Measurements from ENCODE around the gene POC1B. TPM values are rescaled to one million over a fixed set of nuclear protein-coding genes. Genes with fewer than 3 reads are reported as not detected.

The POC1B gene
- total and polyA plus RNA-seq, 2 donors (not counting 3 experiments of a cell fraction or from before 2014, with no cell fraction given), result 7.1 to 18.2 TPM

GRCh38 chr12:89439941-89440340, 85.9 kb downstream of the POC1B start:
- H3K4me1 ChIP-seq (ENCODE audit: control insufficient read depth, extremely low read depth, insufficient read depth, low read length), result peaks cover 7% of the 10 kb centered on the region
- no peak overlapping the region for H2AFZ ChIP-seq (ENCODE audit: low read depth, low read length)
- peak overlapping the region; percentile 17 for H3K4me2 ChIP-seq (ENCODE audit: insufficient read depth, low read length)
- no peak overlapping the region for H3K9ac ChIP-seq (replicated peaks; ENCODE audit: extremely low read depth, insufficient read depth, low read length)
- TF ChIP-seq POLR2AphosphoS5 (IDR thresholded peaks at IDR 0.05; ENCODE audit: insufficient read depth, low read depth, low read length) (no peak), FOS (IDR thresholded peaks at IDR 0.05; ENCODE audit: borderline replicate concordance, insufficient read depth, low read length) (peak; percentile 78), GATA2 (IDR thresholded peaks at IDR 0.05; ENCODE audit: insufficient read depth, insufficient read length, low read depth, low read length) (no peak), EZH2 (IDR thresholded peaks at IDR 0.05; ENCODE audit: borderline replicate concordance, low read depth, low read length, severe bottlenecking) (no peak), POLR2A (IDR thresholded peaks at IDR 0.05; ENCODE audit: low read depth, low read length) (no peak), JUN (IDR thresholded peaks at IDR 0.05; ENCODE audit: borderline replicate concordance, insufficient read depth, insufficient read length, low read depth) (peak; percentile 83), MYC (IDR thresholded peaks at IDR 0.05; ENCODE audit: low read depth, low read length) (no peak), MAX (IDR thresholded peaks at IDR 0.05; ENCODE audit: insufficient read depth, insufficient read length) (no peak), CTCF (IDR thresholded peaks at IDR 0.05; ENCODE audit: extremely low read depth in 1 of 2, insufficient read depth in 1 of 2, low read depth in 1 of 2, low read length in 2 of 2) (no peak)
- H3K27ac ChIP-seq (ENCODE audit: insufficient read depth, low read depth, low read length), result peak overlapping the region; percentile 44
- no TSS peak for BruUV-seq (replicated peaks)
- H4K20me1 ChIP-seq (replicated peaks; ENCODE audit: control insufficient read depth, extremely low read depth, insufficient read depth, low read length), result no peaks in the 10 kb centered on the region
- no peaks in the 10 kb centered on the region for H3K9me1 ChIP-seq (replicated peaks; ENCODE audit: control insufficient read depth, extremely low read depth, insufficient read depth, low read length)
- ChIA-PET POLR2A (interaction anchor here (0.6 to 1.8 kb wide), 3 partner anchors 11 to 122 kb away, joined by 6 to 9 read pairs (median 7); no protein-coding TSS in a partner anchor), CTCF (interaction anchor here (0.9 to 2.0 kb wide), 9 partner anchors 11 to 422 kb away, joined by 3 to 14 read pairs (median 3); no protein-coding TSS in a partner anchor)
- intact Hi-C loops (cut with micrococcal nuclease) (no loop called here), dilution Hi-C loops (cut with MboI; ENCODE audit: extremely low pct_ligation_motif_present, low sequenced_read_pairs) (no loop called here)
- H3K27me3 ChIP-seq (ENCODE audit: control insufficient read depth in 2 of 2, insufficient read depth in 2 of 2, low read length in 2 of 2), result no peaks in the 10 kb centered on the region
- H3K9me3 ChIP-seq (replicated peaks; ENCODE audit: control insufficient read depth, insufficient read depth, low read length), result no peaks in the 10 kb centered on the region
- no peaks in the 10 kb centered on the region for H3K36me3 ChIP-seq (ENCODE audit: control insufficient read depth in 2 of 2, extremely low read depth in 1 of 2, insufficient read depth in 2 of 2, low read length in 2 of 2)
- DNase-seq (ENCODE audit: low read depth, low spot score) (peak; percentile 45), FAIRE-seq (peak; percentile 56)
- H3K79me2 ChIP-seq (ENCODE audit: control insufficient read depth, insufficient read depth, low read length), result no peaks in the 10 kb centered on the region
- no peak overlapping the region for H3K4me3 ChIP-seq (replicated peaks in 1 of 3; ENCODE audit: insufficient read depth in 1 of 3, low read depth in 1 of 3, low read length in 3 of 3)

Measured in endothelial cell of umbilical vein (primary cell).